HG03457 (cell line): Measurements from ENCODE around the gene SRPK2.
"Not testable (repeated sequence)": the region's sequence is repeated elsewhere in the genome, so short reads cannot be mapped to it uniquely, and the experiment has no call there.

Experiments used
- ATAC-seq: cut with Tn5 transposase; IDR thresholded peaks from one replicate; pipeline ENCODE4 v1.9.1; 2021; ENCODE audit warnings: moderate number of reproducible peaks; ENCODE audit not compliant: unreplicated experiment

SRPK2 gene

DNA sequence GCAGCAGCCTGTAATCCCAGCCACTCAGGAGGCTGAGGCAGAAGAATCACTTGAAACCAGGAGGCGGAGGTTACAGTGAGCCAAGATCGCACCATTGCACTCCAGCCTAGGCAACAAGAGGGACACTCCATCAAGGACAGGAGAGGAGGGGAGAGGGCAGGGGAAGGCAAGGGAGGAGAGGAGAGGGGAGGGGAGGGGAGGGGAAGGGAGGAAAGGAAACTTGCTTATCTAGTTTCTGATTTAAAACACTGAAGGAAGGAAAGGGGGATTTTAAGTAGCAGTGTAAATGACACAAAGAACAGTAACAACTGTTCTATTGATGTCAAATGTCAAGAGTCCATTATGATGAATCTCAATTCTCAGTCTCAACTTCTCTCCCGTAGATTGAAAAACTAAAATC, 43.7 kb downstream of the SRPK2 start:
- ATAC-seq: no peak

DNA sequence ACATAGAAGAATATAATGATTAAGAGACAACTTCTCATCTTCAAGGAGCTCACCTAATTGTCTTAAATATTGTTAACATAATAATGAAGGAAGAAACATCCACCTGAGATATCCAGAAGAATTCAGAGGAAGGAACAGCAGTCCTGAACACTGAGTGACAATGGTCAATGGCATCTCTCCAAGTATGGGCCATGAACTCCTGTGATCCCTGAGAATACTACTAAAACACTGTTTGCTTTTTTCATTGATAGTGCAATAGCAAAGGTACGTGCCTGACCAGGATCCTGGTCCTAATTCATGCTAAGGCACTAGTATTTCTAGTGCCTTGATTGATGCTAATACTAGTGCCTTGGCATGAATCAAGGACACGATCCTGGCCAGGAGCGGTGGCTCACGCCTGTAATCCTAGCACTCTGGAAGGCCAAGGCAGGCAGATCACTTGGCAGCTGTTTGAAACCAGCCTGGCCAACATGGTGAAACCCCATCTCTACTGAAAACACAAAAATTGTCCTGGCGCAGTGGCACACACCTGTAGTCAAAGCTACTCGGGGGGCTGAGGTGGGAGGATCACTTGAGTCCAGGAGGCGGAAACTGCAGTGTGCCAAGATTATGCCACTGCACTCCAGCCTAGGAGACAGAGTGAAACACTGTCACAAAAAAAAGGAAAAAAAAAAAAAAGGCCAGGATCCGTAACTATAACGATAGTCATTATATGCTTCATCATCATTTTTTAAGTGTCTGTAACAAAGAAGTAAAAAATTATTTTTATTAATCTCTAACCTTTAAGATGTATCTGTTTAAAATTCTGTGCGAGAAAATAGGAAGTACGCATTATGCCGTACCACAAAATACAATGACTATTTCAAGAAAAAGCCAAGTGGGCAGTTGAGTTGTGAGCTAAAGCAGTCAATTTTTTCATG, 49.1 kb downstream of the SRPK2 start:
- ATAC-seq: no peak

- ATAC-seq: no peak
Observed at GRCh38 chr7:105337529-105337928, 51.2 kb downstream of the SRPK2 start.

DNA sequence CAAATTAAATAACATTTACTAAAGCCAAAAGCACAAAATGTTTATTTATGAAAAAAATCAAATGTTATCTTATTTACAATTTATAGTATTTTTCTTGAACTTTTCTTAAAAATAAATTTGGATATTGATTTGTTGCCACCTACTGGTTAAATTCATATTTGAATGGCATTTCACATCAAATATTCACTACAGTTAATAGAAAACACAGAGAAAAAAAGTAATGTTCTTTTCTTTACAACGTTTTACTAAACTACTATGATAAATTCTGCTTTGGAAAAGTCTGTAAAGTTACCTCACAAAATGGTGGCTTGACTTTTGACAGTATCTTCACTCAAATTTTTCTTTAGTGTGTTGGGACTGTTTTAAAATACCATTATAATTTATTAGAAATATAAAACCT, 52.7 kb downstream of the SRPK2 start:
- ATAC-seq: no peak

- not testable (repeated sequence) for ATAC-seq
Observed at GRCh38 chr7:105332661-105333060, 56.1 kb downstream of the SRPK2 start.

GRCh38 chr7:105330526-105330925, 58.2 kb downstream of the SRPK2 start:
- no peak for ATAC-seq

DNA sequence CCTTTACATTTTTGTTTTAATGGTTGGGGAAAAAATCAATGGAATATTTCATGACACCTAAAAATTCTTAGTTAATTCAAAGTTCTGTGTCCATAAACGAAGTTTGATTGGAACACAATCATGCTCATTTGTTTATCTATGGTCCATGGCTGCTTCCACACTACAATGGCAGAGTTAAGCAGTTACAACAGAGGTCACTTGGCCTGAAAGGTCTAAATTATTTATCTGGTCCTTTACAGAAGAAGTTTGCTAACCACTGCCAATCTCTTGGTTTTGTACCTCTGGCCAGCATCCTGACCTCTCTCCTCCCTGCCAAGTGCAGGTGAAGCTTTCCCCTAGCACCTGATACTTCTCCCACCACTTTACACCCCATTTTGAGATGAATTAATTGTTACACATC, 61.5 kb downstream of the SRPK2 start:
- no peak for ATAC-seq

- no peak for ATAC-seq
Observed at GRCh38 chr7:105325216-105325904, 63.4 kb downstream of the SRPK2 start.

GRCh38 chr7:105324606-105325005, 64.1 kb downstream of the SRPK2 start:
- not testable (repeated sequence) for ATAC-seq

GRCh38 chr7:105323366-105323765, 65.4 kb downstream of the SRPK2 start:
- ATAC-seq: no peak

DNA sequence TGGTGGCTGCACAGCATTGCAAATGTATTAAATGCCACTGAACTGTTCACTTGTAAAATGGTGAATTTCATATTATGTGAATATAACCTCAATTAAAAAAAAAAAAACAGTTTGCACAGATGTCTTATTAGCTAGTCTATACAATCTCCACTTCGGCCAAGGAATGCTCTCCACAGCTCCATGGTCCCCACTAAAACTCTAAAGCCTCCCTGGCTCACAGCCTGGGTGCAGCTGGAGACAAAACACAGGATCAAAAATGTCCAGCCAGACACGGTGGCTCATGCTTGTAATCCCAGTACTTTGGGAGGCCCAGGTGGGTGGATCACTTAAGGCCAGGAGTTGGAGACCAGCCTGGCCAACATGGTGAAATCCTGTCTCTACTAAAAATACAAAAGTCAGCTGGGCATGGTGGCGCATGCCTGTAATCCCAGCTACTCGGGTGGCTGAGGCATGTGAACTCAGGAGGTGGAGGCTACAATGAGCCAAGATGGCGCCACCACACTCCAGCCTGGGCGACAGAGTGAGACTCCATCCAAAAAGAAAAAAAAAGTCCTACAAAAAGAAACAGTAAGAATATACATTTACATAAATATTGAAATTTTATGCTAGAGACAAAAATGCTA, 66.0 kb downstream of the SRPK2 start:
- ATAC-seq: no peak

GRCh38 chr7:105321754-105322455, 66.8 kb downstream of the SRPK2 start:
- ATAC-seq: no peak

DNA sequence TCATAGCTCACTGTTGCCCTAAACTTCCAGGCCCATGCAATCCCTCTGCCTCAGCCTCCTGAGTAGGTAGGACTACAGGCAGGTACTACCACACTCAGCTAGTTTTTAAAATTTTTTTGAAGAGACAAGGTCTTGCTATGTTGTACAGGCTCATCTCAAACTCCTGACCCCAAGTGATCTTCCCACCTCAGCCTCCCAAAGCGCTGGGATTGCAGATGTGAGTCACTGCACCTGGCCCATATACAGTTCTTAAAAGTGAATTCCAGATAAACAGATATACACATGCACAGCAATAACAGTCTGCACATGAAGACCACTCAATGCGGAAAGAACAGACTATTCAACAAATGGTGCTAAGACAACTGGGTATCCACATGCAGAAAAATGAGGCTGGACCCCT, 67.8 kb downstream of the SRPK2 start:
- no peak for ATAC-seq

GRCh38 chr7:105319578-105319977, 69.1 kb downstream of the SRPK2 start:
- no peak for ATAC-seq

DNA sequence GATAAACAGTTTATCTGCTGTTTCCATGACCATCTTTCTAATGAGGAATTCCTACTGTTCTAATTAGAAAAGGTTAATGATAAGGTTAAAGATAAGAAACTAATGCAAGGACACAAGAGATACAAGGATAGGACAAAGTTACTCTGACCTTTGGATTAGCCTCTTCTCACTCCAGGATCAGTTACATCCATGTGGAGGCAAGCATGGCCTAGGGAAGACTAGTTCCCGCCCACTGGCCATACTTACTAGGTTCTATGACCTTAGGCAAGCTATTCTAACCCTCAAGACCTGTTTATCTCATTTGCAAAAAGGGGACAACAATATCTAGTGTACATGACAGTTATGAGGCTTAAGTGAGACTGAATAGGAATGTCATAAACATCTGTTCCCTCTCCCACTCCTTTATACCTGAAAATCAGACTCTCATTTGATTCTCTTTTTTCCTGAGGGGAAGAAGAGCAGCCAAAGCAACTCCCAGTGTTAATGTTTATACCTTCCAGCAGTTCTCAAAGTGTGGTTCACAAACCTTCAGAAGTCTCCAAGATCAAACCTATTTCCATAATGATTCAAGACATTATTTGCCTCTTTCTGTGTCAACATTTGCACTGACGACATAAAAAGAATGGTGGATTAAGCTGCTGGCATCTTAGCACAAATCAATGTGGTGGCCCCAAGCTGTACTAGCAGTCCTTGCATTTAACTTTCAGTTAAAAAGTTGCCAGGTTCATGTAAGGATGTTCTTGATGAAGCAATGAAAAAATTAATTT, 72.0 kb downstream of the SRPK2 start:
- no peak for ATAC-seq

DNA sequence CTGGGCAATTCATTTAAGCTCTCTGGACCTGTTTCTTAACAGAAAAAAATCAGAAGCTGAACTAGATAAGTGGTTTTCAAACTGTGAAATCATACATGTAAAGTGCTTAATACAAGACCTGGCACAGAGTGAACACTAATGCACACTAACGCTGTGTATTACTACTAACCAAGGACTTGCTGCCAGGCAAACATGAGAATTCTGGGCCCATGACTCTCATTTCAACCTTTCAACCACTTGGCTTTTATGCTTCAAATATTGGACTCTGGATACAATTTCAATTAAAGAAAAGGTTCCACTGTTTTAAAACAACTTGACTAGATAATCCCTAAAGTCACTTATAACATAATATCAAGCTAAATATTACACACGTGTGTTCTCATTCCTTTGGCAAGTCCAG, 73.4 kb downstream of the SRPK2 start:
- no peak for ATAC-seq

GRCh38 chr7:105309235-105310169, 79.2 kb downstream of the SRPK2 start:
- ATAC-seq: peak; percentile 52

- ATAC-seq: no peak
Observed at GRCh38 chr7:105307163-105307672, 81.5 kb downstream of the SRPK2 start.

- ATAC-seq: no peak
Observed at GRCh38 chr7:105306298-105306748, 82.4 kb downstream of the SRPK2 start.
